Cardiac fibroblast (primary cell): ENCODE results near the gene ATOH7.
"Not testable (repeated sequence)": the region's sequence is repeated elsewhere in the genome, so short reads cannot be mapped to it uniquely, and the experiment has no call there.

Experiments used
- DNase-seq, 2 donors: peaks; one replicate each; pipeline versions ENCODE4 v3.0.0 to v3.0.0-alpha.2; 2010; ENCODE audit warnings: low read depth in 2 of 2
- H3K4me3 ChIP-seq, 2 donors: replicated peaks in 1 of 2; 1 replicate in 1 of 2; 2 replicates in 1 of 2; pipeline ENCODE4 v1.5.1; 2011; ENCODE audit warnings: low read depth in 2 of 2, low read length in 2 of 2, mild to moderate bottlenecking in 2 of 2, moderate library complexity in 1 of 2
- CTCF ChIP-seq: IDR thresholded peaks from one replicate; pipeline ENCODE4 v1.5.1; 2011; ENCODE audit warnings: low read depth, mild to moderate bottlenecking, low read length, inconsistent platforms

ATOH7 gene

GRCh38 chr10:68231817-68232251 lies at the start of gene ATOH7:
Gene ATOH7 (minus strand): TSS chr10:68232113. CDS start chr10:68231677, 436 bp downstream.
- TF ChIP-seq CTCF = no peak
- H3K4me3 ChIP-seq = peak within 1 kb of the TSS; percentile 60 to 65
- no peak for DNase-seq

GRCh38 chr10:68280758-68281157 lies 48.8 kb upstream of the ATOH7 start:
- no peak for TF ChIP-seq CTCF
- no peak for DNase-seq
- H3K4me3 ChIP-seq = no peak overlapping the region

DNA sequence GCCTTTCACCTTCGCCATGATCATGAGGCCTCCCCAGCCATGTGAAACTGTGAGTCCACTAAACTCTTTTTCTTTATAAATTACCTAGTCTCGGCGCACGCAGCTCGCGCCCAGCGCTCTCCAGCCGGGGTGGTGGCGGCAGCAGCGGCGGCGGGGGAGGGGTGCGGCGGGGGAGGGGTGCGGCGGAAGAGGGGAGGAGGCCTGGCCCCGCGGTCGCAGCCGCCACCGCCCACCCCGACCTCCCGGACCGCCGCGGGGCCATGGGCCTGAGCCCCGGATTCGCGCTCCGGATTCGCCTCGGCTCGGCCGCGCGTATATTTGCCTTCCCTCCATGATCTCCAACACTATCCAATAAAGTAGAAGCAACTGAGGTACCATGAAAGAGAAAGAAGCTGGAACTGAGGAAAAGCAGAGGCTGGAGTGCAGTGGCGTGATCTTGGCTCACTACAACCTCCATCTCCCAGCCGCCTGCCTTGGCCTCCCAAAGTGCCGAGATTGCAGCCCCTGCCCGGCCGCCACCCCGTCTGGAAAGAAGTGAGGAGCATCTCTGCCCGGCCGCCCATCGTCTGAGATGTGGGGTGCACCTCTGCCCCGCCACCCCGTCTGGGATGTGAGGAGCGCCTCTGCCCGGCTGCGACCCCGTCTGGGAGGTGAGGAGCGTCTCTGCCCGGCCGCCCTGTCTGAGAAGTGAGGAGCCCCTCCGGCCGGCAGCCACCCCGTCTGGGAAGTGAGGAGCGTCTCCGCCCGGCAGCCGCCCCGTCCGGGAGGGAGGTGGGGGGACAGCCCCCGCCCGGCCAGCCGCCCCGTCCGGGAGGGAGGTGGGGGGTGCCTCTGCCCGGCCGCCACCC lies 47.2 kb upstream of the ATOH7 start:
- DNase-seq, H3K4me3 ChIP-seq: not testable (repeated sequence)

DNA sequence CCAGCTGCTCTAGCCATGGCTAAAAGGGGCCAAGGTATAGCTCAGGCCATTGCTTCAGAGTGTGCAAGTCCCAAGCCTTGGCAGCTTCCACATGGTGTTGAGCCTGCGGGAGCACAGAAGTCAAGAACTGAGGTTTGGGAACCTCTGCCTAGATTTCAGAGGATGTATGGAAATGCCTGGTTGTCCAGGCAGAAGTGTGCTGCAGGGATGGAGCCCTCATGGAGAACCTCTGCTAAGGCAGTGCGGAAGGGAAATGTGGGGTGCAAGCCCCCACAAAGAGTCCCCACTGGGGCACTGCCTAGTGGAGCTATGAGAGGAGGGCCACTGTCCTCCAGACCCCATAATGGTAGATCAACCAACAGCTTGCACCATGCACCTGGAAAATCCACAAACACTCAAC lies 45.9 kb upstream of the ATOH7 start:
- DNase-seq, H3K4me3 ChIP-seq: not testable (repeated sequence)

DNA sequence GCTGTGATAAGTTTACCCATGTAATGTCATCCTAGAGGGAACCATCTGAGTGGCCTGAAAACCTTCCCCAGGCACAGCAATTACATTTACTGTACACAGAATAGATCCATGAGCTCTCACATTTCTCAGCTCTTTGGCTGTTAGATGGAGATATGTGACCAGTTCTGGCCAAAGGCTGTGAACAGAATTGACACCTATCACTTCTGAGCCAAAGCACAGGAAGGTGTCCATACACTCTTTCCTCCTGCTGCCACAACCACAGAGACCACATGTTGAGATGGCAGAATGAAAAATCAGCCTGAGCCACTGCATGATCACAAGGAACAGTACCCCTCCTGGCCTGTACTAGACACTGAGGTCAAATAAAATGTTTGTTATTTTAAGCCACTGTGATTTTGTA lies 44.3 kb upstream of the ATOH7 start:
- H3K4me3 ChIP-seq = no peak overlapping the region
- no peak for DNase-seq
- TF ChIP-seq CTCF = no peak

DNA sequence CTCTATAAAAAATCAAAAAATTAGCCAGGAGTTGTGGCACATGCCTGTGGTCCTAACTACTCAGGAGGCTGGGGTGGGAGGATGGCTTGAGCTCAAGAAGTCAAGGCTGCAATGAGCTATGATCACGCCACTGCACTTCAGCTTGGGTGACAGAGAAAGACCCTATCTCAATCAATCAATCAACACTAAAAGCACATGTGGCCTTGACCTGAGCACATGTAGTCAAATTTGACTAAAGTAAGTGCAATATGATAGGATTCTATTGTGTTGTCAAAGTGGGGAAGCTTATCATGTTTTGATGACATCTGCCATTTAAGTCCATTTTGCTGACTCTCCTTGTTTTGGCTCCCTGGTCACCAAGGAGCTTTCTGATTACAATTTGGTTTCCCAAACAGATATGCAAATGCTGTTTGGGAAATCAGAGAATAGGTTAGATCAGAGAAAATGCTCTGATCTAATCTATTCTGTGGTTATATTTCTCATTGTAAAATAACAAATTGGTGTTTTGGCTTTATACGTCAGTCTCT lies 43.8 kb upstream of the ATOH7 start:
- no peak for TF ChIP-seq CTCF
- no peak for DNase-seq
- H3K4me3 ChIP-seq = no peak overlapping the region

- DNase-seq = no peak
- no peak for TF ChIP-seq CTCF
- H3K4me3 ChIP-seq = no peak overlapping the region
Observed at GRCh38 chr10:68272833-68273232, 40.9 kb upstream of the ATOH7 start.
